Panc1 (cell line): ENCODE measurements around the gene PCSK5. TPM values are rescaled to one million over a fixed set of nuclear protein-coding genes. Genes with fewer than 3 reads are reported as not detected.

Source experiments
- ATAC-seq: fragments of 200-7000 bp; cut with Tn5 transposase; 2 replicates; pipeline ENCODE4 v1.9.1; 2020; ENCODE audit warnings: mild to moderate bottlenecking, moderate library complexity
- BruUV-seq: library from RNA; stranded (reverse); fragments of 400-500 nt; replicated peaks from 2 replicates; lab custom pipeline; 2021; lab: Mats Ljungman, UMichigan
- CTCF ChIA-PET: fragments of 300-600 bp; sonication (Branson Sonifier 250); formaldehyde crosslinking; loops from one replicate; lab custom pipeline; 2022; ENCODE audit warnings: antibody characterized with exemption; lab: Charles Lee
- POLR2A ChIA-PET: fragments of 300-600 bp; sonication (Branson Sonifier 250); formaldehyde crosslinking; loops from one replicate; lab custom pipeline; 2022; ENCODE audit warnings: antibody characterized with exemption; lab: Charles Lee
- DNase-seq: peaks from one replicate; pipeline ENCODE4 v3.0.0-alpha.2; 2010; ENCODE audit warnings: low read depth, low spot score
- H3K27ac ChIP-seq: 2 replicates; pipeline ENCODE4 v1.5.1; 2011; ENCODE audit warnings: mild to moderate bottlenecking, low read length, inconsistent platforms
- H3K27me3 ChIP-seq: fragments of 200-500 bp; sonication (Bioruptor generic); 2 replicates; pipeline ENCODE4 v1.6.0; 2014; ENCODE audit warnings: low read length, inconsistent platforms; ENCODE audit not compliant: control insufficient read depth, insufficient read depth
- H3K36me3 ChIP-seq: fragments of 200-500 bp; sonication (Bioruptor generic); 2 replicates; pipeline ENCODE4 v1.5.1; 2014; ENCODE audit warnings: inconsistent platforms, mild to moderate bottlenecking, low read length, moderate library complexity; ENCODE audit not compliant: control insufficient read depth, insufficient read depth
- H3K4me1 ChIP-seq: 2 replicates; pipeline ENCODE4 v1.5.1; 2011; ENCODE audit warnings: inconsistent platforms, mild to moderate bottlenecking, low read length, moderate library complexity; ENCODE audit not compliant: control insufficient read depth, insufficient read depth
- H3K4me3 ChIP-seq, 2 experiments: 2 replicates each; pipeline ENCODE4 v1.5.1; 2011 to 2012; ENCODE audit warnings: low read depth in 2 of 2, low read length in 2 of 2, mild to moderate bottlenecking in 2 of 2, inconsistent platforms in 1 of 2, moderate library complexity in 1 of 2
- H3K9me3 ChIP-seq: fragments of 200-500 bp; sonication (Bioruptor generic); 2 replicates; pipeline ENCODE4 v1.5.1; 2014; ENCODE audit warnings: low read depth, mild to moderate bottlenecking, inconsistent platforms, low read length, moderate library complexity; ENCODE audit not compliant: control insufficient read depth, insufficient read depth
- CTCF ChIP-seq: fragments of 450-650 bp; IDR thresholded peaks from 2 replicates; pipeline ENCODE4 v1.5.1; 2017; ENCODE audit warnings: mild to moderate bottlenecking
- POLR2AphosphoS5 ChIP-seq: IDR thresholded peaks from 2 replicates; pipeline ENCODE4 v1.6.1; 2012; ENCODE audit warnings: mild to moderate bottlenecking, low read depth, low read length, moderate library complexity
- REST ChIP-seq, 2 experiments: IDR thresholded peaks; 2 replicates each; pipeline ENCODE4 v1.6.1; 2011 to 2012; ENCODE audit warnings: low read depth in 2 of 2, control low read depth in 1 of 2, low read length in 1 of 2, mild to moderate bottlenecking in 1 of 2, moderate library complexity in 1 of 2; ENCODE audit not compliant: insufficient read depth in 1 of 2
- SIN3A ChIP-seq: IDR thresholded peaks from 2 replicates; pipeline ENCODE4 v1.6.1; 2012; ENCODE audit warnings: low read depth, mild to moderate bottlenecking, low read length, moderate library complexity, borderline replicate concordance; ENCODE audit not compliant: insufficient read depth
- TCF7L2 ChIP-seq: IDR thresholded peaks from 2 replicates; pipeline ENCODE4 v1.6.1; 2011; ENCODE audit warnings: mild to moderate bottlenecking, low read depth, low read length, inconsistent platforms
- in situ Hi-C: cut with HindIII; loops from 2 replicates; pipeline ENCODE4 v1.10.0; 2016; ENCODE audit warnings: low sequenced_read_pairs, low pct_unique_long_range_greater_than_20kb
- intact Hi-C: fragments of 100-400 bp; cut with micrococcal nuclease; formaldehyde crosslinking; loops from one replicate; pipeline ENCODE4 v1.10.0; 2022; ENCODE audit not compliant: unreplicated experiment
- total RNA-seq: library from RNA; stranded (reverse); gene quantifications from one replicate; pipeline ENCODE4 v1.2.1, GENCODE V29; 2021; ENCODE audit not compliant: unreplicated experiment

PCSK5 gene
- total RNA-seq, 1 experiment from 2014 or later: 0.21 TPM

- no peak for ATAC-seq
- in situ Hi-C loops: no loop called here
- Histone ChIP-seq H3K36me3 (no peaks in the 10 kb centered on the region), H3K4me3 (no peak overlapping the region), H3K27ac (no peak overlapping the region), H3K4me1 (no peaks in the 10 kb centered on the region), H3K27me3 (no peaks in the 10 kb centered on the region), H3K9me3 (no peaks in the 10 kb centered on the region)
- no TSS peak for BruUV-seq
- no peak for DNase-seq
- ChIA-PET CTCF (no interaction called here), POLR2A (no interaction called here)
- intact Hi-C loops: no loop called here
- TF ChIP-seq CTCF (no peak), TCF7L2 (no peak)
These were observed 403.8 kb downstream of the PCSK5 start for GRCh38 chr9:76294301-76294700.

DNA sequence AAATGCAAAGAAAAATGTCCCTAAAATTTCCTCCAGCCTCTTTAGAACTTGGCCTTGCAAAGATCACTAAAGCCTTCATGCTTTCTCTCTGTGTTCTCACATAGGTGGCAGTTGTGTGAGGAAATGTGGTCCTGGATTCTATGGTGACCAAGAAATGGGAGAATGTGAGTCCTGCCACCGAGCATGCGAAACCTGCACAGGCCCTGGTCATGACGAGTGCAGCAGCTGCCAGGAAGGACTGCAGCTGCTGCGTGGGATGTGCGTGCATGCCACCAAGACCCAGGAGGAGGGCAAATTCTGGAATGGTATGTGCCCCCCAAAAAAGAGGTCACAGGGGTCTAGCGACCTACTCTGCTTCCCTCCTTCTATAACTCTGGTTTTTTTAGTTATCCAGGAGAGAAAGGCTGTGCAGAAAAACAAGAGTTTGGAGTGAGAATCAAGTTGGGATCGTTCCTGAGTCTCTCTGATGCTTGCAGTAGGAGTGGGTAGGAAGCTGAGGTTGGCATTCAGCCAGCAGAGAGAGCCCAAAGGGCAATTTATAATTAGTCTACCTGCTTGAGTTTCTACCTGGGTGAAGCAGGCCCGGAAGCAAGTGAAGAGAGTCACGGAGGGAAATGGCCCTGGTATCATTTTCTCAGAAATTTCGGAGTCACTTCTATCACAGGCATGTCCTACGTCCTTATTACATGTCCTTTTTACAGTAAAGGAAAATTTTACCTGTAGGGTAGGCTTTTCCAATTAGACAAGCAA, 406.3 kb downstream of the PCSK5 start:
- TF ChIP-seq CTCF (no peak), TCF7L2 (no peak), REST (IDR thresholded peaks at IDR 0.05; ENCODE audit: insufficient read depth in 1 of 2, low read depth in 2 of 2, low read length in 1 of 2) (no peak), POLR2AphosphoS5 (no peak), SIN3A (no peak)
- no peaks in the 10 kb centered on the region for H3K9me3 ChIP-seq
- ATAC-seq (no peak), DNase-seq (no peak)
- H3K27ac ChIP-seq: no peak overlapping the region
- ChIA-PET CTCF (no interaction called here), POLR2A (no interaction called here)
- in situ Hi-C loops (no loop called here), intact Hi-C loops (no loop called here)
- H3K27me3 ChIP-seq: no peaks in the 10 kb centered on the region; the same call in 1 of the 2 replicates
- no TSS peak for BruUV-seq
- H3K4me1 ChIP-seq: no peaks in the 10 kb centered on the region
- H3K36me3 ChIP-seq: no peaks in the 10 kb centered on the region
- no peak overlapping the region for H3K4me3 ChIP-seq
